Hindlimb muscle (tissue), 1 donor: Measurements from ENCODE around the gene ANKRD9. TPM values are rescaled to one million over a fixed set of nuclear protein-coding genes. Genes with fewer than 3 reads are reported as not detected.

Experiments used
- DNase-seq: peaks from one replicate; pipeline ENCODE4 v3.0.0-alpha.2; 2013
- polyA plus RNA-seq: library from polyadenylated mRNA; unstranded; fragments of 120-200 nt; gene quantifications from one replicate; pipeline ENCODE4 v1.2.1, GENCODE V29; 2013; ENCODE audit not compliant: insufficient read length

ANKRD9 gene
- polyA plus RNA-seq, 1 donor, result 21.9 TPM

- no peak for DNase-seq
These were observed 37.4 kb downstream of the ANKRD9 start for GRCh38 chr14:102471921-102472790.

- DNase-seq, result no peak
These were observed 40.3 kb downstream of the ANKRD9 start for GRCh38 chr14:102469261-102469660.

- no peak for DNase-seq
These were observed 44.7 kb downstream of the ANKRD9 start for GRCh38 chr14:102464846-102465341.

- DNase-seq, result no peak
These were observed 45.6 kb downstream of the ANKRD9 start for GRCh38 chr14:102464006-102464405.

GRCh38 chr14:102462391-102462790 lies 47.2 kb downstream of the ANKRD9 start:
- DNase-seq, result no peak

GRCh38 chr14:102461490-102462338 lies 47.9 kb downstream of the ANKRD9 start:
- DNase-seq, result no peak

GRCh38 chr14:102457509-102457908 lies 52.1 kb downstream of the ANKRD9 start:
- no peak for DNase-seq

GRCh38 chr14:102454711-102455110 lies 54.9 kb downstream of the ANKRD9 start:
- no peak for DNase-seq

GRCh38 chr14:102452302-102452701 lies 57.3 kb downstream of the ANKRD9 start:
- DNase-seq, result no peak

Other genes starting within 250 kb of the ANKRD9 start
- gene MOK, start 204.6 kb downstream of the ANKRD9 start, polyA plus RNA-seq, result 11.1 TPM
- 13.1 TPM for gene ZNF839, start 190.0 kb downstream of the ANKRD9 start, polyA plus RNA-seq
- 26.4 TPM for gene CINP, start 146.9 kb downstream of the ANKRD9 start, polyA plus RNA-seq
- gene TECPR2, start 146.8 kb downstream of the ANKRD9 start, polyA plus RNA-seq, result 15.7 TPM
- 32.1 TPM for gene RCOR1, start 82.9 kb upstream of the ANKRD9 start, polyA plus RNA-seq